ENCODE measurements around the gene GCNT1.
"Not testable (repeated sequence)": the region's sequence is repeated elsewhere in the genome, so short reads cannot be mapped to it uniquely, and the experiment has no call there.

Gene GCNT1

GRCh38 chr9:76491056-76491455 is 32.1 kb downstream of the GCNT1 start:
- DNase-seq (ENCODE audit: low read depth), result not testable (repeated sequence)

GRCh38 chr9:76493496-76493895 is 34.5 kb downstream of the GCNT1 start:
- DNase-seq (ENCODE audit: low read depth), result not testable (repeated sequence)

DNA sequence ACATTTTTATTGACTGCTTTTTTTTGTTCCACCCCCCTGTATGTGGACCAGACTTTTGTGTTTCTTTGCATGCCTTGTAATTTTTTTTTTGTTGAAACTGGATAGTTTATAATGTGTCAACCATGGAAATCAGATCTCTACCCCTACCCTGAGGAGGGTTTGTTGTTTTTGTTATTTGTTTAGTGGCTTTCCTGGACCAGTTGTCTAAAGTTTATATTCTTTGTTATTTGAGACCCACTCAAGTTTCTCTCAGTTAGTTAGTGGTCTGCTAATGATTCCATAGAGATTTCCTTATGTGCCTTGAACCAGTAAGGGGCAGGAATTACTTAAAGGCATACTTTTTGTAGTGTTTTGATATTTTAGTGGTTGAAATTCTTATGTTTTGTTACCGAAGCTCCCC is 41.1 kb downstream of the GCNT1 start:
- DNase-seq (ENCODE audit: low read depth), result no peak

- no peak for DNase-seq (ENCODE audit: low read depth)
Measured at GRCh38 chr9:76502746-76503145, 43.8 kb downstream of the GCNT1 start.

- DNase-seq (ENCODE audit: low read depth), result peak; percentile 55
Measured at GRCh38 chr9:76510041-76510440, 51.1 kb downstream of the GCNT1 start.

DNA sequence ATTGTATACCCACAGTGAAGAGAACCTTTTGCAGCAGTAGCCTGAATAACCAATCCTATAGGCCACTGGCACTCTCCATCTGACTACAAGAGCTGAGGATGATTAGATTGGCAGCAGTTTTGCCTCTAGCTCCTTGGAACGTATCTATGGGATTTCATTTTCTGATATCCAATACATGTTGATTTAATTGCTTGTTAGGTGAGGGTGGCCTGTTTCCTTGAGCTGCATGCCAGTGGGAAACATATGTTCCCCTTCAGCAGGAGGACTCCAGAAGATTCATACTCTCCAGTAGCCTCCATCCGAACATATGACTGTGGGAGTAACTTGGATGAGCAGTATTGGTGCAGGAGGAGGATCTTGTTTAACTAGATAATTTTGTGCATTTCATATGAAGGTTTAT is 51.5 kb downstream of the GCNT1 start:
- DNase-seq (ENCODE audit: low read depth), result no peak

DNA sequence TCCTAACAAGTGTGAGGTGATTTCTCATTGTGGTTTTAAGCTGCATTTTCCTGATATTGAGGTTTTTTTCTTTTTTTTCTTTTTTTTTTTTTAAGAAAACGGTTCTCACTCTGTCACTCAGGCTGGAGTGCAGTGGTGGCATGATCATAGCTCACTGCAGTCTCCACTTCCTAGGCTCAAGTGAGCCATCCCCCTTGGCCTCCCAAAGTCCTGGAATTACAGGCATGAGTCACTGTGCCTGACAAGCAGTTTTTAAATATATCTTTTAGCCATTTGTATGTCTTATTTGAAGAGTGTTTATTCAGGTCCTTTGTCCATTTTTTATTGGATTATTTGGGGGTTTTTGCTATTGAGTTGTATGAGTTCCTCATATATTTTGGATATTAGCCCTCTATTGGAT is 53.8 kb downstream of the GCNT1 start:
- peak; percentile 81 for DNase-seq (ENCODE audit: low read depth)

GRCh38 chr9:76516350-76516749 is 57.4 kb downstream of the GCNT1 start:
- peak; percentile 19 for DNase-seq (ENCODE audit: low read depth)

DNA sequence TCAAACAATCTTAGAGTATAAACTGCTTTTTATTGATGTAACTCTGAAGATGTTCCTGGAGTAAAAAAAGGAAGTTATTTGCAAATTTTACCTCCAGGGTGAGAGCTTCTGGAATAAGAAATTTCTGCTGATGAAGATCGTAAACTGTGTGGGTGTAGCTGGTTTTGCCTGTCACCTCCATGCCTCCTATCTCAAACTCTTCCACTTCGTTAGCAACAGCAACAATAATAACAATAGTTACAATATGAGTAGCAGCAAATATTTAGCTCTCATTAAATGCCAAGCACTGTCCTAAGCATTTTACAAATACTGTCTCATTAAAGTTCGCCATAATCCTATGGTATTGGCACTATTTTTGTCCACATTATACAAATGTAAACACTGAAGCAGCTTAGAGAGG is 57.9 kb downstream of the GCNT1 start:
- no peak for DNase-seq (ENCODE audit: low read depth)

- no peak for DNase-seq (ENCODE audit: low read depth)
Measured at GRCh38 chr9:76519075-76519835, 60.3 kb downstream of the GCNT1 start.

GRCh38 chr9:76521244-76521681 is 62.3 kb downstream of the GCNT1 start:
- no peak for DNase-seq (ENCODE audit: low read depth)

DNA sequence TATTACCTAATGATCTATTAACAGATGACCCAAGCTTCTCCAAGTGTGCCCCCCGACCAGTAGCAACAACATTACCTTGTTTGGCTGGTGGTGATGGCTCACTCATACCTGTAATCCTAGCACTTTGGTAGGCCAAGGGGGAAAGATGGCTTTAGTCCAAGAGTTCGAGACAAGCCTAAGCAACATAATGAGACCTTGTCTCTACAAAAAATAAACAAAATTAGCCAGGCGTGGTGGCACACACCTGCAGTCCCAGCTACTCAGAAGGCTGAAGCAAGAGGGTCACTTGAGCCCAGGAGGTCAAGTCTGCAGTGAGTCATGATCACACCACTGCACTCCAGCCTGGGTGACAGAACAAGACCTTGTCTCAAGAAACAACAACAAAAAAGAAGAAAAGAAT is 62.9 kb downstream of the GCNT1 start:
- no peak for DNase-seq (ENCODE audit: low read depth)

DNA sequence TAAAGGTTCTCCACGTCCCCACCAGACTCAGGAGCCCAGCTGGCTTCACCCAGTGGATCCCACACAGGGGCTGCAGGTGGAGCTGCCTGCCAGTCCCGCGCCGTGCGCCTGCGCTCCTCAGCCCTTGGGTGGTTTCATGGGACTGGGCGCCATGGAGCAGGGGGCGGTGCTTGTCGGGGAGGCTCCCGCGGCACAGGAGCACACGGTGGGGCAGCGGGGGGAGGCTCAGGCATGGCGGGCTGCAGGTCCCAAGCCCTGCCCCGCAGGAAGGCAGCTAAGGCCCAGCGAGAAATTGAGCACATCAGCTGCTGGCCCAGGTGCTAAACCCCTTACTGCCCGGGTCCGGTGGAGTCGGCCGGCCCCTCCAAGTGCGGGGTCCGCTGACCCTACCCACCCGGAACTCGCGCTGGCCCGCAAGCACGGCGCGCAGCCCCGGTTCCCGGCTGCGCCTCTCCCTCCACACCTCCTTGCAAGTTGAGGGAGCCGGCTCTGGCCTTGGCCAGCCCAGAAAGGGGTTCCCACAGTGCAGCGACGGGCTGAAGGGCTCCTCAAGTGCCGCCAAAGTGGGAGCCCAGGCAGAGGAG is 64.7 kb downstream of the GCNT1 start:
- not testable (repeated sequence) for DNase-seq (ENCODE audit: low read depth)

GRCh38 chr9:76525196-76525595 is 66.2 kb downstream of the GCNT1 start:
- no peak for DNase-seq (ENCODE audit: low read depth)

DNA sequence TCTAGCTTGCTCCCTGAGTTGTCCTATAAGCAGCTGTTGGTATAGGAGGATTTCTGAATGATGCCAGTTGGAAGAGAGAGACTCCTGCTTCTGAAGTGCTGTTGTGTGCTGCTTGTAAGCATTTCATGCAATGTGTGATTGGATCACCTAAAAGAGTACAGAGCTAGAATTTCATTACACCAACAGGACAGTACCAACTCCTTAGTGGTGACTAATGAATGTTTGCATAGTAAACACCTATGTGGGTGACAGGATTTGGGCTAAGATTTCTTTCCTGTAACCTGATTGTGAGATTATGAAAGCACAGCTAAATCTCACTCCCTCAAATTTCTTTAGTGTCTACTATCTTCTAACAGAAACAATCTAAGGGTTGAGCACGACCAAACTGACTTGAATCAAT is 67.0 kb downstream of the GCNT1 start:
- DNase-seq (ENCODE audit: low read depth), result peak; percentile 16

- peak; percentile 67 for DNase-seq (ENCODE audit: low read depth)
Measured at GRCh38 chr9:76528056-76528455, 69.1 kb downstream of the GCNT1 start.

DNA sequence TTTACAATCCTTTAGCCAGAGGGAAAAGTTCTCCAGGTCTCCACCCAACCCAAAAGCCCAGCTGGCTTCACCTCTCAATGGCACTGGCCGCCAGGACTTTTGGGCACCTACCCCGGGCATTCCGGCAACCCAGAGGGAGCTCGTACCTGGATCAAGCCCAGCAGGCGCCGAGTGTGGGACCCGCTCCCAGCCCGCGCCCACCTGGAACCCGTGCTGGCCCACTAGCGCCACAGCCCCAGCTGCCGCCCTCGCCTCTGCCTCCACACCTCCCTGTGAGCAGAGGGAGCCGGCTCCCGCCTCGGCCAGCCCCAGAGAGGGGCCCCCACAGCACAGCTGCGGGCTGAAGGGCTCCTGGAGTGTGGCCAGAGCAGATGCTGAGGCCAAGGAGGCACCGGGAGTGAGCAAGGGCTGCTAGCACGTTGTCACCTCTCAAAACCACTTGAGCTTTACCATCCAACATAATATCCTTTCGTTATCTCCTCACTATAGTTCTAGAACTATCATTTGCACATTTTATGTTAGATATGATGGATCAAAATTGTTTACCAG is 69.7 kb downstream of the GCNT1 start:
- no peak for DNase-seq (ENCODE audit: low read depth)

GRCh38 chr9:76529653-76530052 is 70.7 kb downstream of the GCNT1 start:
- DNase-seq (ENCODE audit: low read depth), result no peak

DNA sequence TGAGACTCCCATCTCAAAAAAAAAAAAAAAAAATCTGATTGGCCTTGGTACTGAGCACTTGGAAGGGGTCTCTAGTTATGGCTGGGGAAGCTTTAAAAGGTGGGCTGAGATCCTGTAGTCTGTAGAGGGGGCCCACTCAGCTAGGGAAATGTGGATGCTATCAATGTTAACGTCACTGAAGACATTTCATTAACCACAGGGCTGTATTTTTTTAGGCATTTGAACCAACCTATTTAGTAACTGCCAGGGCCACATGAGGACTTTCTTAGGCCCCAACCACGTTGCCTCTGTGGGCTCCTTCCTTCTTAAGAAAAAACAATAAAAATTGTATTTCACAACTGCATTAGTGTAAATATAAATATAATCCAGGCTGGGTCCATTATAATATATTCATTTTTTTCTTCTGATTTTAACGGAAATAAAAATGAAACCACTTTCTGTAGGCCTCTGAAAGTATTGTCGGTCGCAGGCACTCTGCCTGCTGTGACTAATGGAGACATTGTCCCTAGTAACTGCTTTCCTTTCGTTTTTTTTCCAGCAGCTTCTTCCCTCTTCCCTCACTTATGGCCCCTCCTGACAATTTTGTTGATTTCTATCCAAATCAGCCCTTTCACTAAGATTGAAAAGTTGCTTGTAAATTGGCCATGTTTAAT is 71.6 kb downstream of the GCNT1 start:
- peak; percentile 18 for DNase-seq (ENCODE audit: low read depth)

GRCh38 chr9:76531231-76531780 is 72.3 kb downstream of the GCNT1 start:
- no peak for DNase-seq (ENCODE audit: low read depth)

GRCh38 chr9:76532877-76533276 is 73.9 kb downstream of the GCNT1 start:
- DNase-seq (ENCODE audit: low read depth), result not testable (repeated sequence)

GRCh38 chr9:76534026-76534425 is 75.0 kb downstream of the GCNT1 start:
- DNase-seq (ENCODE audit: low read depth), result peak; percentile 88

Data from EH (cell line).